ENCODE data around the gene PSMD11.

Gene PSMD11

DNA sequence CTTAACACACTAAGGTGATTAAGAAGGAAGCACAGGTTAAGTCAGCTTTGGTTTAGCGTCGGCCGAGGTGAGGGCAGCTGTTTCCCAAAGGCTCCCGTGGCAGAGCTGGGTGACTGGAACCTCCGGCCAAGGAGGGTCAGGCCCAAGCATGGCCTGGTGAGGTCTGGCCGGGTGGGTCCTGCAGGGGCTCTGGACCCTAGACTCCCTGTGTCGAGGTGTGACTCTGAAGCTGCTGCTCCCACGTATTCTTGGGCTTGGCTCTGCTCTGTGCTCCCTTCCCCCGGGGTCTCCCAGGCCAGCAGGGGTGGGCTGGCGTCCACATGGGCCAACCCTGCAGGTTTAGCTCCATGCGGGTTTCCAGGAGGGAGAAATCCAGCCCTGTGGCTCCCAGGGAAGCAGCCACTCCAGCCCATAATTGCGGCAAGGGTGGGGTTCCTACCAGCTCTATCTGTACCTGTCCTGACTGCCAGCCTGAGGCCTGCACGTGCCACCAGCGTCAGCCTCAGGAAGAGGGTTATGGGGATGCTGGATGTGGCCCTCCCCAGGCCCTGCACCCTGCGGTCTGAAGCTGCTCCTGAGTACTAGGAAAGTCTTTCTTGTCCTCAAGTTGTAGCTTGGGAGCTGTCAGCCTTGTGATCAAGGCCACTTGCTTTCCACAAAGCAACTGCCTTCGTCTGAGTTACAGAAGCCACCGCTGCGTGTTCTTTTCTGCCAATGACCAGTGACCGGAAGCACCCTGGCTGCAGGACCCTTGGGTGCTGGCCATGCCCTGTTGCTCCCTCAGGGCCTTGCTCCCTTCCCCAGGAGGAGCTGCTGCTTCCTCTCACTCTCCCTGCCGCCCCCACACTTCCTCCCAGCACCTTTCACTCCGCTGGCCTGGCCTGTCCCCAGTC is 47.3 kb downstream of the PSMD11 start:
- DNase-seq (ENCODE audit: low read depth in 2 of 2) = no peak

DNA sequence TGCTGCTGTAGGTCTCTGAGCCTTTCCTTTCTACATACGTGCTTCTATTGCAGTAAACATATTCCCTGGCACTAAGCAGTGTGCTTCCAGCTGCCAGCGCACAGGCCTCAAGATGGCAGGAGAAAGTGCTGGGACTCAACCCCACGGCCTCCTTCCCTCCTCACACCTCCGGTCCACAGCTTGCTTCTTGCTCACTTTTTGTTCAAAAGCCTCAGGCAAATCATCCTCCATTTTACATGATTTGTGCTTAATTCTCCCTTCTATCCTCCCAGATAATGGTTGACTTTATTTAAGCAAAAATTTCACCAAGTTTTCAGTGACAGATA is 47.9 kb downstream of the PSMD11 start:
- no peak for DNase-seq (ENCODE audit: low read depth in 2 of 2)

DNA sequence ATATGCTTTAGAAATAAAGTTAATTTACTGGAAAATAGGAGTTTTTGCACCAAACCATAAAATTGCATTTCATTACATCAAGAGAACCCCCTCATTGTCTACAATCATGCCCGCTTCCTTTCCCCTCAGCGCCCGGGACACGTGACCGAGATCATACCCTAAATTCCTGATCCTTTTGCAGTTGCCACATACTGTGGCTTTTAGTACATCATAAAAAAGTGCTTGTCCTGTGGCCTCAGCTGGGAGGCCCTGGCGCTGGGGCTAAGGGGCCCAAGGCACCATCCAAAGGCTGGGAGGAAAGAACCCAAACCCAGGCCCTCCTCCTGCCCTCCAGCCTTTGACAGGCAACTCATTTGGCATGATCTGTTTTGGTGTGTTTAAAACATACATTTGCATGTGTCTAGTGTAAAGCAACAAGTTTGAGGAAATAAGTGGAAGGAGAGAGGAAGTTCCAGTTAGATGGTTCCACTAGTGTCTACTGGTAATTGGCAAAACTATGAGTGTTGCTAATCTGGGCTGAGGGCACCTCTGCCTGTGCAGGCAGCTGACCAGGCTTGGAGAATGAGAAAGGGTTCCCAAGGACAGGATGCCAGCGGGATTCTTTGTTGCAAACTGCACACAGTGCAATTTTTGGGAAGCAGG is 48.5 kb downstream of the PSMD11 start:
- DNase-seq (ENCODE audit: low read depth in 2 of 2) = no peak

DNA sequence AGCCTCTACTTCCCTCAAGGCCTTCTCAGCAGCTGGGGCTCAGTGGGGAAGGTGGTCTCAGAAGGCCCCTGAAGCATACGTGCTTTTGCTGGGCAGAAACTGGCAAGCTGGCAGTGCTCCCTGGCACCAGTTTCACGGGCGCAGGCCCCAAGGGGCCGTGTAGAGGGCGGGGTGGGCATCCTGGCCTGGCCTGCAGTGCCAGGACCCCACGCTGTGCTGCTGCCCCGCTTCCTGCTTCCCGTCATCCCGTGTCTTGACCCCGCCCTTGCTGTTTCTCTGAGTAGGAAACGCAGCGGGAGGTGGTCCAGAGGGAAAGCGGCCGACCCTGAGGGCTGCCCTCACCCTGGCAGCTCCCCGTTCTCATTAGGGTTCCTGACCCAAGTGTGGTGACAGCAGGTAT is 49.3 kb downstream of the PSMD11 start:
- no peak for DNase-seq (ENCODE audit: low read depth in 2 of 2)

DNA sequence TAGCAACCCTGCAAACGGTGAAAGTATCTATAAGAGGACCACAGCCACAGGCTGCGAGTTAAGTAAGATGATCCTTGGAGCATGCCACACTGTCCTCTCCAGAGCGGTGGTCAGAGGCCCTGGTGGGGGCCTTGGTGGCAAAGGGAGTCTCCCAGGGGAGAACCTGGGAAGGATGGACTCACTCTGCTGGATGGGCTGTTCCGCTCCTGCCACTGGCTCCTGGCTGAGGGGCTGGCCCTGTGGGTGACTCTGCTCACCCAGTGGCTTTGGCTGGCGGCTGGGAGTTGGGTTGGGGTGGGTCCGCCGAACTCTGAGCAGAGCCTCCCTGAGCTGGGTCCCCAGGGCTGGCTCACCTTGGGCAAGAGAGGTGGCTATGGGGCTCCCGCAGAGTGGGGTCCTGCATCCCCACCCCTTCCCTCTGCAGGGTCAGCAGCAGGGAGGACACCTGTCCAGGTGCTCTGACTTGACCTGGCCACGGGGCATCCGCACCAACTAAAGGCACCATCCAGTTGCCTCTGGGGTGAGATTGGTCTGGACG is 49.7 kb downstream of the PSMD11 start:
- no peak for DNase-seq (ENCODE audit: low read depth in 2 of 2)

DNA sequence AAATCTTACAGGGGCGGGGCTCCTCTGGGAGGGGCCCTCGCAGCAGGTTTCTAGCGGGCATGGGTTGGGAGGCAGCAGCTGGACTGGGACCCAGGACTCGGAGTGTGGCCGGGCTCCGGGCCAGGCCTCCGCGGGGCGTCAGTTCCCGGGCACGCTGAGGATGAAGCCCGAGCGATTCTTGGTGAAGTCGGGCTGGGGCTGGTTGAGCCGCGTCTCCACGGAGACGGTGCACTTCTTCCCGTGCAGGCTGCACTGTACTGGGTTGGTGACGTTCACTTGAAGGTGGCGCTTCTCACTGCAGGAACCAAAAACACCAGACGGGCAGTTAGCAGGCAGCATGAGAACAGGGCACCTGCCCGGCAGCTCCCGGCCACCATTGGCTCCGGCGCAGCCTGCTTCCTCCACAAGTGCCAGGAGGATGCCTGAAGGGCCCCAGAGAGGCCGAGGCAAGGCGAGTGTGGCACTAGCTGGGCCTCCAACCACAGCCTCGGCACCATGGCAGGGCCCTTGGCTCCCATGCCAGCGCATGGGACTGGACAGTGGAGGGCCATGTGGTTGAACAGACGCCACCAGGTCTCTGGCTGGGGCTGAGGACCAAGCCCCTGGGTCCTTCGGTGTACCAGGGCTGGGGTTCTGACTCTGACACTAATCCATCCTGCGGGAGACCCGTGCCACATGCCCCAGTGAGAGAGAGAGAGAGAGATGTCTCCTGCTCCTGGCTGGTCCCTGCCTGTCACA is 50.5 kb downstream of the PSMD11 start:
- DNase-seq (ENCODE audit: low read depth in 2 of 2) = no peak

DNA sequence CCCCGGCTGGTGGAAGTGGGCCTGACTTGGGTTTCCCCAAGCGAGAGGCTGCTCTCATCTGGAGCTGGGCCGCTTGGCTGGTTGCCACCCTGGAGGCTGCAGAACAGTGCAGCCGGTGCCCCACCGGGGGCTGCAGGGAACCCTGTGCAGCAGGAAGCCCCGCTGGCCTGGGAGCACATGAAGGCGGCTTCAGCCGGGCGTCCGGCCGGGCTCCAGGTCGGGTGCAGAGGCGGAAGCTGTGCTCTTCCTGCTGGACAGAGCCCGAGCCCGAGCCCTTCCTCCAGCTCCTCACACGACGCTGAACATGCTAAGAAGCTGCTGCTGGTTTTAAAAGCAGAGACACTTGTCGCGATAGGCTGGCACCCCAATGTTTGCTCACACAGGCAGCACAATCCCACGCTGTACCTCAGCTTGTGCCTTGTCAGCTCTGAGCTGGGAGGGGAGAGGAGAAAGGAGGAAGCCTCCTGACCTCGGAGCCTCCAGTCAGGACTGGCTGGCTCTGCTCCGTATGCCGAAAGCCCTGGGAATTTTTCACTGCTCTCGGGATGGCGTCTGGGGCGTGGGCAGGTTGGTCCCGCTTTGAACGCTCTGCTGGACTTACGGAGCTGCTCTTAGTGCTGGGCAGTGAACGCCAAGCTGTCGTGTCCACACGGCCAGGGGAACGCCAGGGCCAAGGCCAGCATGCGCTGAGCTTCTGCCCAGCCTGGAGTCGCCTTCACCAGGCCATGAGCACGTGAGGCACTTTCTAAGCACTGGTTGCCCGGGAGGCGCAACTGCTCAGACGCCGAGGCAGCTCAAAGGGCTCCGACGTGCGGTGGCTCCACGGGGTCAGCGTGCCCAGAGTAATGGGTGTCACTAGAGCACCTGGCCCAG is 51.3 kb downstream of the PSMD11 start:
- no peak for DNase-seq (ENCODE audit: low read depth in 2 of 2)

DNA sequence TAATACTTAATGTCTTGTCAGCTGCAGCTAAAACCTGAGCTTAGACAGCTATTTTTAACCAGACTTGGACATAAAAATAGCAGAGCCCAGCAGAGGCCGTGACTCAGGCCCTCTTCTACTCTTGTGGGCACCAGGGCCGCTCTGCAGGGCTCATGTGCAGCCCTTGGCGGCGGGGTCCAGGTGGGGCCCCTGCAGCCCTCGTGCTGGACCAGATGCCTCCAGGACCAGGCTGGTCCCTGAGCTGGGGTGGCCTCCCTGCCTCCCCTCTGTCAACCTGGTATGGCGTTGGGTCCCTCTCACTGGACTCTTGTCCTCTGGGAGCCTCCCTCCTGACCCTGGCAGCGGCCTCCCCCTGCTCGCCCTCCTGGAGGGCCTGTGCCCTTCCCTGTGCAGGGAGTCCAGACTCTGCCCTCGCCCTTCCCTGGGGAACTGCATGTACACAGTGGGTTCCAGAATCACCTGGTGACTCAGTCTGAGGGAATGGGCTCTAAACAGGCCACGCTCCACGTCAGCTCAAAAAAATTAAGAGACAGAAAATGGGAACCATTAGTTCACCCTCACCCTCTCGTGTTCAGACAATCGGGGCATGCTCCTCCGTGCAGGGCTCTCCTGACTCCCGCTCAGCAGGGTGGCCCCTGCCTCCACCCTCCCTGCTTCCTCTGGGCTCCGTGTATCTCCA is 52.2 kb downstream of the PSMD11 start:
- DNase-seq (ENCODE audit: low read depth in 2 of 2) = peak; percentile 61 to 72

DNA sequence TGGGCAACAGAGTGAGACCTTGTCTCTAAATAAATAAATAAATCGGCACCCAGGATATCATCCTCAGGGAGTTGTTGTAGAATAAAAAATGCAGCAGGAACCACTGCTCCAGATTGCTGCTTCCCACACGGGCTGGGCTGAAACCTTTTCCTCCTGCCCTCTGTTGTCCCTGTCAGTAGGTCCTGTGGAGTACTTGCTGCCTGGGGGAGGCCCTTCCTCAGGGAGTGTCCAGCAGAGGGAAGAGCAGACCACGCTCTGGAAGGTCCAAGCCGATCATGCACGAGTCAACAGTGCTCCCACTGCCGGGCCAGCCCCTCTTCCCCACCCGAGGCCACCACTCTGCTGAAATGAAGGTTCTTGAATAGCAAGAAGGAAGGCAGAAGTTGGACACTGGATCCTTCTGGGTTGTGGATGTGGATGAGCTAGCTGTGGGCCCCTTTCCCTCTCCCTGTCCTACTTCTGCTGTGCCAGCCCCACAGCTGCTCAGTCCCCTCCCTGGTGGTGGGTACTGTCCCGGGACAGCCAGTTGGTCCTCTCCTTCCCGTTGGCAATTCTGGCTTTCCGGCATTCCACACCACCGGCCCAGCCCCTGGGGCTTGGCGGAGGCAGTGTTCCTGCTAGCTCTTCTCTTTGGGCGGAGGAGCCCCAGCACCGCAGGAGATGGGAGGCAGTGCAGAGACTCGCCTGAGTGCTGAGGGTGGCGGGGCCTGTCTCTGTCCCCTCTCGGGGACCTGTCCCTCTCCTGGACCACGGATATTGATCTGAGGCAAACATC is 53.3 kb downstream of the PSMD11 start:
- no peak for DNase-seq (ENCODE audit: low read depth in 2 of 2)

DNA sequence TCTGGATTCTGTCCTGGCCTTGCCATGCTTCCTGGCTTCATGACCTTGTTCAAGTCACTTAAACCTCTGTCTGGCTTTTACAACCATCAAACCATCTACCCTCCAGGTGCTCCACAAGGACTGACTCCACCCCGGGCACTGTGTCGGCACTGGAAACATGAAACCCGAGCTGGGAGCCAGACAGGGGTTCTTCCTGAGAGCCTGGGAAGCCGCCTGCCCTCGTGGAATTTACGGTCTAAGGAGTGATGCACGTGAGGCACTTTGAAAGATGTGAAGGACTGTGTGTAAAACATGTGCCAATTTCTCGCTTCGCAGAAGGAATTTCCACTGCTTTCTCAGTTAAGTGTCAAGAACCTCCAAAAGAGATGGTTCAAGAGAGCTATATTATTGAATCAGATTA is 54.1 kb downstream of the PSMD11 start:
- no peak for DNase-seq (ENCODE audit: low read depth in 2 of 2)

DNA sequence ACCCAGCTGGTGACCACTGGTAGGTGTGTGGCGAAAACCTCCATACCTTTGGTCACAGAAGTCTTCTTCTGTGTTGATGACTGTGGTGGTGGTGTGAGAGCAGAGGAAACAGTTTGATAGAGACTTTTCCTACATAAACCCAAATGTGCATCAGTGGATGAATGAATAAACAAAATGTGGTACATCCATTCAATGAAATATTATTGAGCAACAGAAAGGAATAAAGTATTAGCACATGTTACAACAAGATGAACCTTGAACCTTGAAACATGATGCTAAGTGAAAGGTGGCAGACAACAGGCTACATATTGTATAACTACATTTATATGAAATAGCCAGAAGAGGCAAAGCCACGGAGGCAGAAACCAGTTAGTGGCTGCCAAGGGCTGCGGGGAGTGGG is 57.7 kb downstream of the PSMD11 start:
- no peak for DNase-seq (ENCODE audit: low read depth in 2 of 2)

DNA sequence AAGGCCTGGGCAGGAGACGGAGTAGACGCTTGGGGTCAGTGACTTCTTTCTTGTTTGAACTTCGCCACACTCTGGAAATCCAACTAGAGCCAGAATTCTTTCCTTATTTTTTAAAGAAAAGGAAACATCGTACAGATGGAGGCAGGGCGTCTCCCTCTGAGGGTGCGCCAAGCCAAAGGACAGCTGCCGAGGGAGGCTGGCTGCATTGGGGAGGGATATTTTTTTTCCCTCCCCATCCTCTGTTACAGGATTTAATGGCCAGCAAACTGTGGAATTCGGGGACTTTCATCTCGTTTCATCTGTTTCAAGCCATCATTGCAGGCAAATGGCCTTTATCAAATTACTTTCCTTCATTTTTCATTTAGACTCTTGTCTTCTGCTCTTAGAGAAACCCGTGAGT is 58.4 kb downstream of the PSMD11 start:
- DNase-seq (ENCODE audit: low read depth in 2 of 2) = no peak

DNA sequence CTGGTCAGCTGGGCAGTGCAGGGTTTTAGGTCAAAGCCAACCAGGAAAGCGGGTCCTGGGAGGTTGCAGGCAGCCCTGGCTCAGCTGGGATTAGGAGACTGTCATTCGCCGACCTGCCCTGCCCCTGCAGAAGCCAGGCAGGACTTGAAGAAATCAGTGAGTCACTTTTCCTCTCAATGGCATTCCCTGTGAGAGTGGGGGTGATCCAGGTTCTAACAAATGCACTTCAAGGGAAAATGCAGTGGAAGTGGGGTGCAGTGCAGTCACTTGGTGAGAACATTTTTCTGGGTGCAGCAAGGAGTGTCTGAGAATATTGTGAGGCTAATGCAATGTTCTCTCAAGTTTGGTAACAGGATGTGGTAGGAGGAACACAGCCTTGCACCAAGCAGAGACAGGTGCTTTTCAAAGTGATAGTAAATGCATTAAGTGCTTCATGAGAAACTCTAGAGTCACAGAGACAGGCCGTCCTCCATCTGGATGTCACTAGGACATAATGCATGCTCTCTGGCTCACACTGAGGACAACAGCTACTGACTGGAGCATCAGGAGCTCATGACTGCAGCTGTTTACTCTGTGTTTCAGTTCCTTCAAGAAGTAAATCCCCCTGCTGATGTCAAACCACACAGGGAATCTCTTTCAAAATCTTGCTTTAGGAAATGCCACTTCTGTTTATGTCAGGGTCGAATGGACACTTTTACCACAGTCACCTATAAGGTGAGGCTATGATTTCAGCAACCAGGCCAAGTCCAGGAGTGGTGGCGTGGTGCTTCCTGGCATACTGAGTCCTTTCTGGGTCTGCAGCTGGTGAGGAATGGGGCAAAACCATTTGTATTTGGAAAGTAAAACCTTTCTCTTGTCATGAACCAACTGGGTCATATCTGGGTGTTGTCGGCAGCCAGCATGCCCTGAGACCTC is 59.2 kb downstream of the PSMD11 start:
- no peak for DNase-seq (ENCODE audit: low read depth in 2 of 2)

DNA sequence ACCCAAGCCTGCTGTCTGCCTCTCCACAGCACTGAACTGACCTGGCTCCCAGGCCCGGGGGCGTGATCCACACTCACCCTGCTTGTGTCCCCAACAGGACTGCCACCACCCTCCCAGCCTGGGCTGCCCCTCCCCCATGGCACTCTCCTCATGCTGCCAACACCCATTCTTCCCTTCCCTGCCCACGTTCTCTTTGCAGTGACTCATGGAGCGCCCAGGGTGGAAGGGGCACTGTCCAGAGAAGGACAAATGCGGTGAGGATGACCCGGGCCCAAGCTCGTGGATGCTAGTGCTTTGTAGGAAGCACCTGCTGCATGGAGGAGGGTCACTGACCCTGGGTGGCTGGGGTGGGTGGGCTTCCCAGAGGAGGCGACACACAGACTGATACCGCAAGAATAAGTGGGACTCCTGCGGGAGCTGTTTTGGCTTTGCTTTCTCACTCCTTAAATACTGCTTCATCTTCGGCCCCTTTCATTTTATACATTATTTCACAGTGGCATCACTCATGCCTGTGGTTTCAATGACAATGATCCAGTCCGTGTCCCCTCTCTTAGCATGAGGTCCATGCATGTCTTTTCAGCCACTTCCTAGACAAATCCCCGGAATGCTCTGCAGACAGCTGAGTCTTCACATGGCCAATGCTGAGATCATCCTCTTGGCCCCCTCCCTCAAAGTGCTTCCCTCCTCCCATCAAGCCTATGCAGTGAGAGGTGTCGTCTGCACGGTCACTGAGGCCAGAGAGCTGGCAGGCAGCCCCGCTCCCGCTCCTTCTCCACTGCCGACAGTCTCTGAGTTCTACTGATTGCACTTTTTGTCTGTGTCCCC is 60.1 kb downstream of the PSMD11 start:
- DNase-seq (ENCODE audit: low read depth in 2 of 2) = no peak

DNA sequence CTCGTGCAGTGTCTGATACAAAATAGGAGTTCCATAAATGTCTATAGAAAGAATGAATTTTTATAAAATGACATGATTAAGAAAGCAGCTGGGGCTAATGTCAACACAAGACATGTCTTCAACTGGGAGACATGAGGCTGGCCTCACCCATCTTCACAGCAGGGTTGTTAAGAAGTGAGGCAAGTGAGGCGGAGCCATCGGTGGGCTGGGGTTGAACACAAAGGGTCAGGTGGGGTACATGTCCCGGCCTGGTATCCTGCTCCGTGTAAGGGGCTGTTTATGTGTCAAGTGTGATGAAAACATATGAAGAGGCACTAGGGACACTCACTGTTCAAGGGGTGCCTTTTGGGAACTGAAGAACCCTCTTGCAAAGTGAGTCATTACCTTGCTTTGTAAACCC is 64.6 kb downstream of the PSMD11 start:
- DNase-seq (ENCODE audit: low read depth in 2 of 2) = no peak

DNA sequence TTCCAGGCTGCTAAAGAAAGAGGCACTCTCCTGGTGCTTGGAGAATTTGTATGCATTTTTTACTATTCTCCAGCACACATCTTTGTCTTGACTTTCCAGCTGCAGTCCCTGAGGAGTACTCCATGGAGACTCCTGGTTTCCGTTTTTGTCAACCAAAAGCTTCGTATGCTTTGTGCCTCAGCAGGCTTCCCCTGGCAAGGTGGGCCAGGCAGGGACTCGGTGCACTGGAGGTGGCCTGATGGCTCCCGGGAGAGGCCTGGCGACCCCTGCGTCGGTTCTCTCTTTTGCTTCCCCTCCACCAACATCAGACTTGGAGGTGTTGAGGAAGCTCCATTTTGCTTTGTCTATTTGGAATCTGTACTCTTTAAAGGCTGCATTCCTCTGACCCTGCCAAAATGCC is 66.2 kb downstream of the PSMD11 start:
- no peak for DNase-seq (ENCODE audit: low read depth in 2 of 2)

DNA sequence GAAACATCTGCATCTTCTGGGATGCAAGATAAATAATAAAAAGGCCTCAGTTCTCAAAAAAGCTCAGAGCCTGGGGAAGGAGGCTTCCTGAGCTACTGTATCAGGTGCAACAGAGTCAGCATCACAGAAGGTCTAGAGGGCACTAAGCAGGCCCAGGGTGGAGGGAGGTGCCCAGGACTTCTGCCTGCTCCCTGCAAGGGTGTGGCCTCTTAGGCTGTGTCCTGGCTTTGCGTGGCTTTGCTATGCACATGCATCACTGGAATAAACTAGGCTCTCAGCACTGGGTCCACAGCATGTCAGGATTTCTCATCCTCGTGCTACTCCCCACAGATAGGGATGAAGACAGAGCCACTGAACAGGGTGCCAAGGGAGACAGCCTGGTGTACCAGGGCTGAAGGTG is 68.0 kb downstream of the PSMD11 start:
- DNase-seq (ENCODE audit: low read depth in 2 of 2) = no peak

DNA sequence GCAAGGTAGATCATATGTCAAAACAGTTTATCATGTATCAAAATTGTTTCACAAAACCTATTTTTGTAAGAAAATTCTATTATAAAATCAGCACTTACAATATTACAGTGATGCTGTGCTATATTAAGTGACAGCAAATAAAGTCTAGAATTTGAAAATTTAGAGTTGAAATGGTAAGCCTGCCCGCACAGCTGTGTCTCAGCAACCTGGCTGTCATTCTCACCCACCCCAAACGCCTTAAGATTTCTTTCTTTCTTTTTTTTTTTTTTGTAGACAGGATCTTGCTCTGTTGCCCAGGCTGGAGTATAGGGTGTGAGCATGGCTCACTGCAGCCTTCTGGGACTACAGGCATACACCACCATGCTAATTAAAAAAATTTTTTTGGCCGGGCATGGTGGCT is 69.3 kb downstream of the PSMD11 start:
- DNase-seq (ENCODE audit: low read depth in 2 of 2) = no peak
